ENCODE measurements around the gene RNASE2.

DNA sequence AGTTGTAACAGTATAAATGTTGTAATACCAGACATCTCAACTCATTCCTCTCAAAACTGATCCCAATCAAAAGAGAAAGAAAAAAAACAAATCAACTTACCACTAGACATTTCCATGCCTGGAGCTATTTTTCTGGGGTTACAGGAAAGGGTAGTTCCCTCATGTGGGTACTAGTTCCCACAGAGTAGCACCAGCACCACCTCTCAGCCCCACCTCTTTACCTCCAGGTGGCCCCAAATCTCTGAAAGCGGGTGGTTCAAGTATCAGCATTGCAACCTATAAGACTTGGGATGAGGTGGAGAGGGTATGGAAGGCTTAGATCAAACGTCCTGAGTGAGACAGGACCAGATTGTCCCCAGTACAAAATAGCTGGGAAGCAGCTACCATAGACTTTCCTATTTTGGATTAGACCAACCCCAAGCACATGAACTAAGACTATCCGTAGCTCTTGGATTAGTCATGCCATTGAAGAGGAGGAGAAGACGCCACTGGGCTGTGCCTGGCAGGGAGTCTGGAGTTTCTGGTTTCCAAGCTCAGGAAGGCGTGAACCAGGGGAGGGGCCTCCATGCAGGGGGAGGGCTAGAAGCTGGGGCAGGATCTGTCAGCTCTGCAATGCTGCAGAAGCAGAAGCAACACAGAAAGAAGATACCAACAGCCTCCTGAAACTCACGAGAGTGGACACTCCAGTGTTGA, 43.5 kb downstream of the RNASE2 start, which contains the start of gene SLC39A2:
- no peak for TF ChIP-seq POLR2AphosphoS5 (IDR thresholded peaks at IDR 0.05; ENCODE audit: low read depth, low read length)
- no peak for TF ChIP-seq REST (IDR thresholded peaks at IDR 0.05; ENCODE audit: insufficient read depth in 1 of 2, low read depth in 2 of 2, low read length in 2 of 2)
- no peak for TF ChIP-seq FOXP2 (optimal IDR thresholded peaks at IDR 0.05; ENCODE audit: borderline replicate concordance, extremely low read depth, extremely low read length, insufficient read depth)
- TF ChIP-seq TAF1 (IDR thresholded peaks at IDR 0.05; ENCODE audit: borderline replicate concordance, insufficient read depth, low read length), result no peak
- TF ChIP-seq SIN3A (IDR thresholded peaks at IDR 0.05; ENCODE audit: borderline replicate concordance, insufficient read depth, low read length), result no peak

Data from PFSK-1 (cell line).